ENCODE data around the gene PRODH. TPM values are rescaled to one million over a fixed set of nuclear protein-coding genes. Genes with fewer than 3 reads are reported as not detected.
"Not testable (repeated sequence)": the region's sequence is repeated elsewhere in the genome, so short reads cannot be mapped to it uniquely, and the experiment has no call there.

Gene PRODH
- total and polyA plus RNA-seq, 12 donors, result 1.2 to 23.7 (median 6.4) TPM

GRCh38 chr22:18968011-18968749 lies 32.1 kb upstream of the PRODH start:
- Histone ChIP-seq H3K36me3 (no peaks in the 10 kb centered on the region), H3K9me3 (no peaks in the 10 kb centered on the region), H3K4me3 (no peak overlapping the region), H3K4me1 (peaks cover 0 to 7% (median 0%) of the 10 kb centered on the region in 9 donors), H3K27me3 (peaks cover 22 to 58% (median 36%) of the 10 kb centered on the region in 7 donors), H3K27ac (no peak overlapping the region)
- DNase-seq, result peak; percentile 34 to 52
- intact Hi-C loops (cut with DNase I), result no loop called here
- WGBS, 2 donors, result 36 to 44% methylated on average over 20 of the region's 20 CpGs
- TF ChIP-seq CTCF (IDR thresholded peaks at IDR 0.05), result no peak
- peak in 1 of 8 donors; percentile 38 for ATAC-seq

- H3K4me1 ChIP-seq, result not testable (repeated sequence)
- 48 to 53% methylated on average over 14 of the region's 14 CpGs for WGBS, 2 donors
Measured at GRCh38 chr22:18967391-18968010, 31.4 kb upstream of the PRODH start.

GRCh38 chr22:18966748-18967147 lies 30.7 kb upstream of the PRODH start:
- peaks cover 22 to 53% (median 34%) of the 10 kb centered on the region in 7 donors for H3K27me3 ChIP-seq
- H3K9me3 ChIP-seq, result no peaks in the 10 kb centered on the region
- TF ChIP-seq CTCF (IDR thresholded peaks at IDR 0.05), result no peak
- 70 to 75% methylated on average over 7 of the region's 7 CpGs for WGBS, 2 donors
- ATAC-seq (no peak), DNase-seq (no peak)
- intact Hi-C loops (cut with DNase I), result no loop called here
- peaks cover 0 to 7% (median 0%) of the 10 kb centered on the region in 9 donors for H3K4me1 ChIP-seq
- no peak overlapping the region for H3K27ac ChIP-seq
- H3K4me3 ChIP-seq, result no peak overlapping the region
- no peaks in the 10 kb centered on the region for H3K36me3 ChIP-seq

More at GRCh38 chr22:18967391-18968010, 31.4 kb upstream of the PRODH start:
- H3K27me3 ChIP-seq, result peaks cover 22 to 58% (median 36%) of the 10 kb centered on the region in 7 donors
- ATAC-seq, result peak in 7 of 8 donors; percentile 51 to 70 (median 61)
- H3K27ac ChIP-seq; H3K36me3 ChIP-seq; intact Hi-C loops (cut with DNase I); H3K9me3 ChIP-seq; H3K4me3 ChIP-seq; DNase-seq: not testable (repeated sequence)

- no peak overlapping the region for H3K4me3 ChIP-seq
- intact Hi-C loops (cut with DNase I), result no loop called here
- H3K27ac ChIP-seq, result no peak overlapping the region
- ATAC-seq, result no peak
- no peak for TF ChIP-seq CTCF (IDR thresholded peaks at IDR 0.05)
- peaks cover 0 to 4% (median 0%) of the 10 kb centered on the region in 9 donors for H3K4me1 ChIP-seq
- DNase-seq, result no peak
- H3K36me3 ChIP-seq, result no peaks in the 10 kb centered on the region
- peaks cover 14 to 43% (median 28%) of the 10 kb centered on the region in 7 donors for H3K27me3 ChIP-seq
- WGBS, 2 donors, result 64 to 74% methylated on average over 14 of the region's 14 CpGs
- no peaks in the 10 kb centered on the region for H3K9me3 ChIP-seq
Measured at GRCh38 chr22:18965526-18966421, 29.7 kb upstream of the PRODH start.

- 78 to 80% methylated on average over 15 to 18 of the region's 19 CpGs for WGBS, 2 donors
- H3K36me3 ChIP-seq; DNase-seq; H3K27ac ChIP-seq; ATAC-seq; H3K4me3 ChIP-seq; H3K4me1 ChIP-seq; H3K9me3 ChIP-seq; intact Hi-C loops (cut with DNase I): not testable (repeated sequence)
- peaks cover 6 to 35% (median 23%) of the 10 kb centered on the region in 7 donors for H3K27me3 ChIP-seq
Measured at GRCh38 chr22:18964501-18965265, 28.6 kb upstream of the PRODH start.

GRCh38 chr22:18964051-18964450 lies 28.0 kb upstream of the PRODH start:
- ATAC-seq, result not testable (repeated sequence)

More at GRCh38 chr22:18964051-18964450, 28.0 kb upstream of the PRODH start:
- H3K4me3 ChIP-seq; H3K9me3 ChIP-seq; H3K27ac ChIP-seq; DNase-seq; H3K36me3 ChIP-seq; H3K4me1 ChIP-seq; intact Hi-C loops (cut with DNase I): not testable (repeated sequence)
- 91 to 95% methylated on average over 10 of the region's 10 CpGs for WGBS, 2 donors
- peaks cover under 1 to 29% (median 17%) of the 10 kb centered on the region in 7 donors for H3K27me3 ChIP-seq
